Suppressor macrophage treated with lipopolysaccharide for 4 hours (primary cell): ENCODE results near the gene WSCD1.
A peak's percentile ranks its signal among the peaks of the same experiment; 100 is the strongest.

ENCODE experiments used
- DNase-seq: peaks from one replicate; pipeline ENCODE4 v3.0.0-alpha.2; 2020

The WSCD1 gene

DNA sequence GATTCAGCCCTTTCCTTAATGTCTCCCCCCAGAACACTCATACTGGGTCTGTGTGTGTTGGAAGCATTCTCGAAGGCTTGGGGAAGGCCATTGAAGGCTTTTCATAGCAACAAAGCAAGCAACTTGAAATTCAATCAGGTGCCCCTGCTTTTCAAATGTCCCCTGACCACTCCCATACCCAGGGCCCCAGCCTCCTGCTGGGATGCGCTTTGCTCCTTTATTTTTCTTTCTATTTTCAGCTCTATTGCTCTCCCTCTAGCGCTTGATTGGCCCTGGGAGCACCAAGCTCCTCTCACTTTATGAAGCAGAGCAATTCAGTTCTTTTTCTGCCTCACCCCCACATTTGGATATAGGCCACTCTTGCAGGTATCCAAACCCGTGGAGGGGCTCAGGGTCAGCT is 92.0 kb downstream of the WSCD1 start:
- no peak for DNase-seq

- DNase-seq = no peak
These were observed 92.7 kb downstream of the WSCD1 start for GRCh38 chr17:6162892-6163291.

- no peak for DNase-seq
These were observed 93.6 kb downstream of the WSCD1 start for GRCh38 chr17:6163612-6164333.

- no peak for DNase-seq
These were observed 94.8 kb downstream of the WSCD1 start for GRCh38 chr17:6164996-6165395.

GRCh38 chr17:6165806-6166205 is 95.6 kb downstream of the WSCD1 start:
- no peak for DNase-seq

- DNase-seq = peak; percentile 16
These were observed 96.5 kb downstream of the WSCD1 start for GRCh38 chr17:6166492-6167179.

- no peak for DNase-seq
These were observed 98.1 kb downstream of the WSCD1 start for GRCh38 chr17:6168296-6168695.

GRCh38 chr17:6170349-6170748 is 100.2 kb downstream of the WSCD1 start:
- no peak for DNase-seq

GRCh38 chr17:6172642-6173330 is 102.6 kb downstream of the WSCD1 start:
- DNase-seq = no peak

GRCh38 chr17:6173653-6174052 is 103.5 kb downstream of the WSCD1 start:
- DNase-seq = no peak
